Mesenchymal stem cell (in vitro differentiated cells and primary cell): Measurements from ENCODE around the gene APBA1.

Experiments
- DNase-seq: peaks from one replicate; pipeline ENCODE4 v3.0.0-alpha.2; 2013
- H2AFZ ChIP-seq: one replicate; pipeline ENCODE4 v1.6.1; 2013; ENCODE audit warnings: low read depth, mild to moderate bottlenecking, control low read depth, inconsistent platforms, low read length, moderate library complexity
- H2AK5ac ChIP-seq: 2 replicates; pipeline ENCODE4 v1.6.1; 2013; ENCODE audit warnings: low read length, moderate library complexity, mild to moderate bottlenecking, inconsistent platforms; ENCODE audit not compliant: severe bottlenecking
- H2BK120ac ChIP-seq: one replicate; pipeline ENCODE4 v1.6.1; 2013; ENCODE audit warnings: low read depth, mild to moderate bottlenecking, inconsistent platforms, low read length, moderate library complexity
- H2BK12ac ChIP-seq, 2 experiments: one replicate each; pipeline ENCODE4 v1.6.1; 2013; ENCODE audit warnings: inconsistent platforms in 2 of 2, low read length in 2 of 2, mild to moderate bottlenecking in 2 of 2, moderate library complexity in 2 of 2, control low read depth in 1 of 2
- H2BK15ac ChIP-seq: one replicate; pipeline ENCODE4 v1.6.1; 2013; ENCODE audit warnings: mild to moderate bottlenecking, low read depth, inconsistent platforms; ENCODE audit not compliant: poor library complexity, severe bottlenecking
- H2BK5ac ChIP-seq: 2 replicates; pipeline ENCODE4 v1.6.1; 2013; ENCODE audit warnings: low read depth, mild to moderate bottlenecking, low read length, control low read depth, inconsistent platforms; ENCODE audit not compliant: poor library complexity, severe bottlenecking
- H3K14ac ChIP-seq, 2 experiments: one replicate each; pipeline ENCODE4 v1.6.1; 2013; ENCODE audit warnings: inconsistent platforms in 2 of 2, low read length in 2 of 2, control low read depth in 1 of 2, mild to moderate bottlenecking in 1 of 2, moderate library complexity in 1 of 2
- H3K18ac ChIP-seq, 2 experiments: one replicate each; pipeline ENCODE4 v1.6.1; 2013; ENCODE audit warnings: inconsistent platforms in 2 of 2, low read length in 2 of 2, control low read depth in 1 of 2, low read depth in 1 of 2, mild to moderate bottlenecking in 1 of 2
- H3K23ac ChIP-seq, 2 experiments: one replicate each; pipeline ENCODE4 v1.6.1; 2013; ENCODE audit warnings: inconsistent platforms in 2 of 2, low read length in 2 of 2, mild to moderate bottlenecking in 2 of 2, moderate library complexity in 2 of 2, control low read depth in 1 of 2
- H3K27ac ChIP-seq: 2 replicates; pipeline ENCODE4 v1.5.1; 2013; ENCODE audit warnings: mild to moderate bottlenecking, moderate library complexity, low read length, control low read depth, inconsistent platforms; ENCODE audit not compliant: poor library complexity, severe bottlenecking
- H3K27me3 ChIP-seq, 2 experiments: 2 replicates each; pipeline versions ENCODE4 v1.6.1 to v1.7.0; 2013; ENCODE audit warnings: low read length in 2 of 2, mild to moderate bottlenecking in 2 of 2, moderate library complexity in 2 of 2, control low read depth in 1 of 2, inconsistent platforms in 1 of 2; ENCODE audit not compliant: control insufficient read depth in 1 of 2, insufficient read depth in 1 of 2
- H3K36me3 ChIP-seq, 2 experiments: 2 replicates each; pipeline versions ENCODE4 v1.6.1 to v1.7.0; 2013; ENCODE audit warnings: low read length in 2 of 2, control low read depth in 1 of 2, inconsistent platforms in 1 of 2, low read depth in 1 of 2, mild to moderate bottlenecking in 1 of 2; ENCODE audit not compliant: insufficient read depth in 2 of 2, control insufficient read depth in 1 of 2
- H3K4ac ChIP-seq, 2 experiments: one replicate each; pipeline ENCODE4 v1.6.1; 2013; ENCODE audit warnings: inconsistent platforms in 2 of 2, low read length in 2 of 2, mild to moderate bottlenecking in 2 of 2, moderate library complexity in 2 of 2, control low read depth in 1 of 2, low read depth in 1 of 2
- H3K4me1 ChIP-seq: 2 replicates; pipeline ENCODE4 v1.6.1; 2013; ENCODE audit warnings: low read depth, low read length, control low read depth; ENCODE audit not compliant: control insufficient read depth, insufficient read depth
- H3K4me2 ChIP-seq: 2 replicates; pipeline ENCODE4 v1.6.1; 2013; ENCODE audit warnings: low read length, mild to moderate bottlenecking, inconsistent platforms; ENCODE audit not compliant: poor library complexity, severe bottlenecking
- H3K4me3 ChIP-seq, 2 experiments: 2 replicates each; pipeline versions ENCODE4 v1.5.1 to v1.7.0; 2013; ENCODE audit warnings: low read length in 2 of 2, mild to moderate bottlenecking in 2 of 2, control low read depth in 1 of 2, low read depth in 1 of 2; ENCODE audit not compliant: insufficient read depth in 1 of 2
- H3K79me1 ChIP-seq: replicated peaks from 2 replicates; pipeline ENCODE4 v1.6.1; 2013; ENCODE audit warnings: mild to moderate bottlenecking, control low read depth, low read length, inconsistent platforms; ENCODE audit not compliant: poor library complexity, severe bottlenecking
- H3K9ac ChIP-seq: 2 replicates; pipeline ENCODE4 v1.7.0; 2013; ENCODE audit warnings: mild to moderate bottlenecking, low read length, moderate library complexity
- H3K9me3 ChIP-seq: 2 replicates; pipeline ENCODE4 v1.7.0; 2013; ENCODE audit warnings: mild to moderate bottlenecking, low read length; ENCODE audit not compliant: control insufficient read depth
- H4K8ac ChIP-seq: one replicate; pipeline ENCODE4 v1.6.1; 2013; ENCODE audit warnings: inconsistent platforms, mild to moderate bottlenecking, low read length, moderate library complexity
- H4K91ac ChIP-seq: one replicate; pipeline ENCODE4 v1.6.1; 2013; ENCODE audit warnings: mild to moderate bottlenecking, low read length, inconsistent platforms
- WGBS: methylation state at CpG from one replicate; pipeline ENCODE4 v1.1.7; 2013; ENCODE audit warnings: mixed read lengths; 5-methylcytosine and 5-hydroxymethylcytosine counted together

The APBA1 gene

GRCh38 chr9:69392826-69393225, 279.3 kb downstream of the APBA1 start:
- H4K91ac ChIP-seq, result no peak overlapping the region
- no peak overlapping the region for H2BK15ac ChIP-seq
- H3K79me1 ChIP-seq, result no peaks in the 10 kb centered on the region
- H3K4me2 ChIP-seq, result no peak overlapping the region
- H3K4ac ChIP-seq, result no peak overlapping the region
- H2AFZ ChIP-seq, result no peak overlapping the region
- no peak overlapping the region for H2BK120ac ChIP-seq
- 96% methylated on average over 5 of the region's 5 CpGs for WGBS
- H3K4me3 ChIP-seq, result no peak overlapping the region
- no peak overlapping the region for H4K8ac ChIP-seq
- H2AK5ac ChIP-seq, result no peak overlapping the region
- no peaks in the 10 kb centered on the region for H3K9me3 ChIP-seq
- no peak overlapping the region for H3K27ac ChIP-seq
- H2BK12ac ChIP-seq, result no peak overlapping the region
- no peak overlapping the region for H3K9ac ChIP-seq
- H3K18ac ChIP-seq, result no peak overlapping the region
- no peak overlapping the region for H2BK5ac ChIP-seq
- H3K14ac ChIP-seq, result peak overlapping the region in 1 of 2 experiments; percentile 8
- DNase-seq, result no peak
- H3K36me3 ChIP-seq, result no peaks in the 10 kb centered on the region
- no peak overlapping the region for H3K23ac ChIP-seq
- no peaks in the 10 kb centered on the region for H3K4me1 ChIP-seq
- H3K27me3 ChIP-seq, result peaks cover 3 to 27% of the 10 kb centered on the region in 2 experiments

GRCh38 chr9:69391946-69392345, 280.2 kb downstream of the APBA1 start:
- no peak for DNase-seq
- Histone ChIP-seq H4K91ac (no peak overlapping the region), H3K27ac (no peak overlapping the region), H3K9me3 (no peaks in the 10 kb centered on the region), H3K9ac (no peak overlapping the region), H4K8ac (no peak overlapping the region), H3K4me3 (no peak overlapping the region), H2BK5ac (no peak overlapping the region), H3K18ac (no peak overlapping the region), H3K4ac (no peak overlapping the region), H2BK120ac (no peak overlapping the region), H2BK15ac (no peak overlapping the region), H2AK5ac (no peak overlapping the region), H3K14ac (no peak overlapping the region), H3K23ac (no peak overlapping the region), H3K79me1 (no peaks in the 10 kb centered on the region), H3K27me3 (peaks cover 8 to 36% of the 10 kb centered on the region in 2 experiments), H2BK12ac (no peak overlapping the region), H3K4me2 (no peak overlapping the region), H2AFZ (no peak overlapping the region), H3K4me1 (no peaks in the 10 kb centered on the region), H3K36me3 (no peaks in the 10 kb centered on the region)
- WGBS, result 57% methylated on average over 7 of the region's 7 CpGs

GRCh38 chr9:69391487-69391886, 280.7 kb downstream of the APBA1 start:
- Histone ChIP-seq H2BK12ac (no peak overlapping the region), H3K27ac (no peak overlapping the region), H3K14ac (no peak overlapping the region), H2AK5ac (no peak overlapping the region), H3K4me3 (no peak overlapping the region), H3K9ac (no peak overlapping the region), H3K4ac (no peak overlapping the region), H3K79me1 (no peaks in the 10 kb centered on the region), H3K27me3 (peaks cover 12 to 40% of the 10 kb centered on the region in 2 experiments), H3K4me1 (no peaks in the 10 kb centered on the region), H3K9me3 (no peaks in the 10 kb centered on the region), H4K8ac (no peak overlapping the region), H2BK5ac (no peak overlapping the region), H2AFZ (no peak overlapping the region), H3K23ac (no peak overlapping the region), H3K4me2 (no peak overlapping the region), H3K36me3 (no peaks in the 10 kb centered on the region), H2BK15ac (no peak overlapping the region), H4K91ac (no peak overlapping the region), H3K18ac (no peak overlapping the region), H2BK120ac (no peak overlapping the region)
- 95% methylated on average over 11 of the region's 11 CpGs for WGBS
- no peak for DNase-seq

GRCh38 chr9:69389437-69389995, 282.7 kb downstream of the APBA1 start:
- 98% methylated on average over 4 of the region's 4 CpGs for WGBS
- H4K8ac ChIP-seq, result no peak overlapping the region
- H3K27me3 ChIP-seq, result peaks cover 12 to 41% of the 10 kb centered on the region in 2 experiments
- H3K4me1 ChIP-seq, result peaks cover 2% of the 10 kb centered on the region
- no peak overlapping the region for H3K4me3 ChIP-seq
- no peak overlapping the region for H3K14ac ChIP-seq
- H3K4me2 ChIP-seq, result no peak overlapping the region
- no peak overlapping the region for H2BK5ac ChIP-seq
- H3K36me3 ChIP-seq, result no peaks in the 10 kb centered on the region
- H2AFZ ChIP-seq, result no peak overlapping the region
- H3K9ac ChIP-seq, result no peak overlapping the region
- no peak overlapping the region for H3K27ac ChIP-seq
- H3K18ac ChIP-seq, result no peak overlapping the region
- H4K91ac ChIP-seq, result no peak overlapping the region
- no peak overlapping the region for H3K23ac ChIP-seq
- no peak overlapping the region for H2BK120ac ChIP-seq
- H3K79me1 ChIP-seq, result no peaks in the 10 kb centered on the region
- no peak overlapping the region for H2AK5ac ChIP-seq
- H2BK12ac ChIP-seq, result no peak overlapping the region
- no peak for DNase-seq
- H2BK15ac ChIP-seq, result no peak overlapping the region
- H3K9me3 ChIP-seq, result no peaks in the 10 kb centered on the region
- no peak overlapping the region for H3K4ac ChIP-seq
